ENCODE data around the gene HASPIN.

The HASPIN gene

GRCh38 chr17:3768341-3768740, 44.6 kb downstream of the HASPIN start:
- no peak overlapping the region for H3K27ac ChIP-seq
- TF ChIP-seq ZFX (IDR thresholded peaks at IDR 0.05; ENCODE audit: borderline replicate concordance) (no peak), CTCF (IDR thresholded peaks at IDR 0.05) (no peak)

GRCh38 chr17:3768769-3769168, 45.1 kb downstream of the HASPIN start:
- no peak for TF ChIP-seq ZFX (IDR thresholded peaks at IDR 0.05; ENCODE audit: borderline replicate concordance)
- no peak for TF ChIP-seq CTCF (IDR thresholded peaks at IDR 0.05)

GRCh38 chr17:3770466-3770865, 46.8 kb downstream of the HASPIN start:
- no peak overlapping the region for H3K27ac ChIP-seq
- TF ChIP-seq CTCF (IDR thresholded peaks at IDR 0.05) (no peak), ZFX (IDR thresholded peaks at IDR 0.05; ENCODE audit: borderline replicate concordance) (no peak)

More at GRCh38 chr17:3768769-3769168, 45.1 kb downstream of the HASPIN start:
- no peak overlapping the region for H3K27ac ChIP-seq

- no peak overlapping the region for H3K27ac ChIP-seq
- TF ChIP-seq ZFX (IDR thresholded peaks at IDR 0.05; ENCODE audit: borderline replicate concordance) (no peak), CTCF (IDR thresholded peaks at IDR 0.05) (no peak)
These were observed 47.4 kb downstream of the HASPIN start for GRCh38 chr17:3771140-3771539.

GRCh38 chr17:3772764-3773163, 49.1 kb downstream of the HASPIN start:
- no peak for TF ChIP-seq CTCF (IDR thresholded peaks at IDR 0.05)
- no peak overlapping the region for H3K27ac ChIP-seq

GRCh38 chr17:3773511-3773910, 49.8 kb downstream of the HASPIN start:
- TF ChIP-seq CTCF (IDR thresholded peaks at IDR 0.05) (no peak), ZFX (IDR thresholded peaks at IDR 0.05; ENCODE audit: borderline replicate concordance) (no peak)
- no peak overlapping the region for H3K27ac ChIP-seq

- TF ChIP-seq CTCF (IDR thresholded peaks at IDR 0.05), result no peak
- no peak for TF ChIP-seq ZFX (IDR thresholded peaks at IDR 0.05; ENCODE audit: borderline replicate concordance)
- H3K27ac ChIP-seq, result no peak overlapping the region
These were observed 50.3 kb downstream of the HASPIN start for GRCh38 chr17:3773966-3774365.
